Measurements from ENCODE around the gene CCNC. TPM values are rescaled to one million over a fixed set of nuclear protein-coding genes. Genes with fewer than 3 reads are reported as not detected.

Gene CCNC
- total RNA-seq (2016; rRNA removed; fragmentation: Illumina TruSeq; extraction: Trizol) (141 and 193 TPM in 2 replicates), polyA plus RNA-seq (2011; rRNA removed) (53.4 and 69.6 TPM in 2 replicates), polyA minus RNA-seq (2011; rRNA and poly(A)+ RNA removed; ENCODE audit: low replicate concordance) (62.2 and 83.8 TPM in 2 replicates), Bru-seq, nascent RNA (percentile 97 among the genes with signal in this experiment), BruChase-seq, experiment 1, labeled RNA remaining after a 6-hour chase (percentile 93 among the genes with signal in this experiment), BruChase-seq, experiment 2, labeled RNA remaining after a 2-hour chase (percentile 97 among the genes with signal in this experiment)
- 24.4 and 26.9 TPM in 2 replicates for total RNA-seq (2016; cell fraction: cytosol; rRNA removed; fragmentation: Illumina TruSeq; extraction: Trizol; ENCODE audit: low read depth)
- total RNA-seq (2016; cell fraction: insoluble cytoplasmic fraction; rRNA removed; fragmentation: Illumina TruSeq; extraction: Trizol) = 140 and 194 TPM in 2 replicates
- total RNA-seq (2016; cell fraction: membrane; rRNA removed; fragmentation: Illumina TruSeq; extraction: Trizol) = 89.1 and 99.1 TPM in 2 replicates
- 88.9 and 101 TPM in 2 replicates for total RNA-seq (2016; cell fraction: nucleus; rRNA removed; fragmentation: Illumina TruSeq; extraction: Trizol)
- polyA plus RNA-seq (2011; cell fraction: cytosol; rRNA removed) = 22.1 and 38.1 TPM in 2 replicates
- 17.7 and 42.9 TPM in 2 replicates for polyA plus RNA-seq (2011; cell fraction: nucleus; rRNA removed)
- 56.6 and 63.3 TPM in 2 replicates for polyA plus RNA-seq (2012)
- 20.7 and 21.4 TPM in 2 replicates for polyA plus RNA-seq (2016; cell fraction: cytosol; fragmentation: Illumina TruSeq; extraction: Trizol; ENCODE audit: low read depth)
- polyA plus RNA-seq (2016; cell fraction: insoluble cytoplasmic fraction; fragmentation: Illumina TruSeq; extraction: Trizol; ENCODE audit: low read depth) = 149 and 172 TPM in 2 replicates
- polyA plus RNA-seq (2016; cell fraction: membrane; fragmentation: Illumina TruSeq; extraction: Trizol; ENCODE audit: low read depth) = 63.5 and 64.0 TPM in 2 replicates
- 118 TPM in 2 replicates for polyA plus RNA-seq (2016; cell fraction: nucleus; fragmentation: Illumina TruSeq; extraction: Trizol; ENCODE audit: insufficient read depth, low read depth)
- 48.7 and 53.6 TPM in 2 replicates for polyA minus RNA-seq (2011; cell fraction: cytosol; rRNA and poly(A)+ RNA removed)
- 59.1 and 72.4 TPM in 2 replicates for polyA minus RNA-seq (2011; cell fraction: nucleus; rRNA and poly(A)+ RNA removed)
- long read RNA-seq, experiment 1, transcript CCNC-207 (12 exons, 1,426 nt) = minor isoform, 11 of 164 reads
- long read RNA-seq, experiment 1, transcript CCNC-210 (12 exons, 2,473 nt) = major isoform, 135 of 164 reads
- long read RNA-seq, experiment 1, partial matches to known transcripts = 5 of 164 reads
- long read RNA-seq, experiment 1, other reads (novel, unspliced or antisense) = 12 of 164 reads
- long read RNA-seq, experiment 2, transcript CCNC-210 (12 exons, 2,473 nt) = major isoform, 10 of 140 reads
- long read RNA-seq, experiment 2, partial matches to known transcripts = 9 of 140 reads
- long read RNA-seq, experiment 2, other reads (novel, unspliced or antisense) = 117 of 140 reads

- H3K9ac ChIP-seq (ENCODE audit: insufficient read depth, low read depth, low read length) = peak within 1 kb of the TSS; percentile 93
- ATAC-seq (peak; percentile 98), FAIRE-seq (peak; percentile 79), DNase-seq (ENCODE audit: low spot score) (peak; percentile 93)
- peak within 1 kb of the TSS; percentile 88 for H3K4me2 ChIP-seq (ENCODE audit: low read depth, low read length)
- intact Hi-C loops (cut with micrococcal nuclease; ENCODE audit: unreplicated experiment) (loop anchor here (2.0 kb wide), 2 partner anchors 48 to 144 kb away; partner anchors contain the start of gene PNISR), in situ Hi-C loops (cut with HindIII; ENCODE audit: extremely low pct_ligation_motif_present, low pct_unique_long_range_greater_than_20kb) (no loop called here)
- H3K36me3 ChIP-seq (replicated peaks in 1 of 2; ENCODE audit: control insufficient read depth in 1 of 2, insufficient read depth in 2 of 2, low read length in 2 of 2) = peaks cover 0 to 2% of the 10 kb centered on the region in 2 experiments; a peak in 2 of 5 replicates
- no peaks in the 10 kb centered on the region for H3K9me3 ChIP-seq (ENCODE audit: low read length)
- POLR2A ChIA-PET = interaction anchor here (0.6 to 1.7 kb wide), 20 partner anchors 9 to 175 kb away, joined by 3 to 33 read pairs (median 6); partner anchors contain the start of genes COQ3 and PNISR
- peaks cover 25% of the 10 kb centered on the region for H3K4me1 ChIP-seq (ENCODE audit: insufficient read depth, low read length)
- H4K20me1 ChIP-seq (ENCODE audit: insufficient read depth, low read length) = peaks cover 16% of the 10 kb centered on the region
- WGBS (ENCODE audit: low lambda C conversion rate) = 2% methylated on average over 36 of the region's 64 CpGs
- peak within 1 kb of the TSS; percentile 73 for H2AFZ ChIP-seq (ENCODE audit: low read length)
- CTCF ChIA-PET (ENCODE audit: low intra/inter-chr PET ratio, low total read pairs) = no interaction called here
- TSS peak; percentile 58 for BruUV-seq (replicated peaks)
- H3K27ac ChIP-seq (ENCODE audit: extremely low read length, insufficient read depth, low read length) = peak within 1 kb of the TSS; percentile 92
- no peaks in the 10 kb centered on the region; a peak in 1 of 5 replicates for H3K27me3 ChIP-seq (ENCODE audit: control insufficient read depth in 1 of 2, insufficient read depth in 2 of 2, low read length in 2 of 2)
- peaks cover 50% of the 10 kb centered on the region for H3K79me2 ChIP-seq (ENCODE audit: insufficient read depth, low read length)
- H3K4me3 ChIP-seq (replicated peaks in 1 of 3; ENCODE audit: insufficient read depth in 1 of 3, low read depth in 2 of 3, low read length in 3 of 3) = peak within 1 kb of the TSS; percentile 75 to 88 (median 78)
- no peak for TF ChIP-seq ZNF646 (CRISPR knock-in tag; IDR thresholded peaks at IDR 0.05)
- TF ChIP-seq EED (CRISPR knock-in tag; IDR thresholded peaks at IDR 0.05) = no peak
- no peak for TF ChIP-seq RARG (CRISPR knock-in tag; IDR thresholded peaks at IDR 0.05; ENCODE audit: low read depth)
- TF ChIP-seq RFXANK (CRISPR knock-in tag; IDR thresholded peaks at IDR 0.05) = peak; percentile 82; the same call in 1 of the 2 replicates
- TF ChIP-seq SP4 (CRISPR knock-in tag; IDR thresholded peaks at IDR 0.05) = peak; percentile 88; the same call in 1 of the 2 replicates
- TF ChIP-seq ZNF704 (CRISPR knock-in tag; IDR thresholded peaks at IDR 0.05; ENCODE audit: borderline replicate concordance) = 0 out of 2 replicates have a peak, but pooled peaks have one; percentile 73
- TF ChIP-seq ZNF766 (CRISPR knock-in tag; IDR thresholded peaks at IDR 0.05; ENCODE audit: borderline replicate concordance) = peak; percentile 95
Measured at GRCh38 chr6:99568103-99568933, at the start of gene CCNC. Gene CCNC, minus strand, starts transcription at chr6:99568660. Its CDS starts 133 bp downstream, at chr6:99568527.
